Measurements from ENCODE around the gene SERPING1.

- no peak for TF ChIP-seq TCF12 (IDR thresholded peaks at IDR 0.05; ENCODE audit: low read depth)
- TF ChIP-seq CREB1 (IDR thresholded peaks at IDR 0.05; ENCODE audit: low read depth), result no peak
- no peak for TF ChIP-seq NFIC (IDR thresholded peaks at IDR 0.05)
- TF ChIP-seq EP300 (IDR thresholded peaks at IDR 0.05; ENCODE audit: borderline replicate concordance), result no peak
- TF ChIP-seq MAX (IDR thresholded peaks at IDR 0.05), result no peak
Observed at GRCh38 chr11:57648801-57649735, 51.6 kb downstream of the SERPING1 start.

Data from Ishikawa (cell line).